GM12878 (cell line): ENCODE data around the gene DCLRE1B.
"Not testable (repeated sequence)": the region's sequence is repeated elsewhere in the genome, so short reads cannot be mapped to it uniquely, and the experiment has no call there.

Experiments
- ASH2L ChIP-seq: fragments of 300-600, 200-600 bp; sonication (generic); IDR thresholded peaks from 2 replicates; pipeline ENCODE4 v1.6.1; 2017; ENCODE audit warnings: low read depth, mild to moderate bottlenecking, borderline replicate concordance
- JUND ChIP-seq: IDR thresholded peaks from 2 replicates; pipeline ENCODE4 v1.6.1; 2012; ENCODE audit warnings: low read depth, mild to moderate bottlenecking, low read length, improper control_type of control experiment, moderate library complexity
- SP1 ChIP-seq: IDR thresholded peaks from one replicate; pipeline ENCODE4 v1.6.1; 2011; ENCODE audit warnings: low read depth, low read length
- TBL1XR1 ChIP-seq: IDR thresholded peaks from 2 replicates; pipeline ENCODE4 v1.6.1; 2012; ENCODE audit warnings: low read depth, low read length, improper control_type of control experiment
- YBX1 ChIP-seq: fragments of 450-650 bp; IDR thresholded peaks from 2 replicates; pipeline ENCODE4 v1.6.1; 2016; ENCODE audit warnings: antibody characterized with exemption
- TF ChIP-seq, protein P1 (sequence below): IDR thresholded peaks from 2 replicates; pipeline ENCODE4 v1.6.1; 2011; ENCODE audit warnings: low read depth, mild to moderate bottlenecking, low read length, moderate library complexity, borderline replicate concordance; ENCODE audit errors: extremely low read depth
- TF ChIP-seq, protein P2 (sequence below), 3 experiments: IDR thresholded peaks in 2 of 3; conservative IDR thresholded peaks in 1 of 3; 2 replicates each; pipeline ENCODE4 v1.5.1; 2011; ENCODE audit warnings: low read depth in 3 of 3, low read length in 3 of 3, mild to moderate bottlenecking in 3 of 3, control low read depth in 2 of 3, moderate library complexity in 2 of 3, inconsistent platforms in 1 of 3, mixed read lengths in 1 of 3; ENCODE audit not compliant: control insufficient read depth in 2 of 3, insufficient read depth in 1 of 3; ENCODE audit errors: extremely low read depth in 1 of 3
- TF ChIP-seq, protein P3 (sequence below): fragments of 450-650 bp; IDR thresholded peaks from 2 replicates; pipeline ENCODE4 v1.6.1; 2017; ENCODE audit warnings: mild to moderate bottlenecking
- TF ChIP-seq, protein P4 (sequence below): IDR thresholded peaks from 2 replicates; pipeline ENCODE4 v1.6.1; 2012; ENCODE audit warnings: low read length, inconsistent platforms

DNA sequence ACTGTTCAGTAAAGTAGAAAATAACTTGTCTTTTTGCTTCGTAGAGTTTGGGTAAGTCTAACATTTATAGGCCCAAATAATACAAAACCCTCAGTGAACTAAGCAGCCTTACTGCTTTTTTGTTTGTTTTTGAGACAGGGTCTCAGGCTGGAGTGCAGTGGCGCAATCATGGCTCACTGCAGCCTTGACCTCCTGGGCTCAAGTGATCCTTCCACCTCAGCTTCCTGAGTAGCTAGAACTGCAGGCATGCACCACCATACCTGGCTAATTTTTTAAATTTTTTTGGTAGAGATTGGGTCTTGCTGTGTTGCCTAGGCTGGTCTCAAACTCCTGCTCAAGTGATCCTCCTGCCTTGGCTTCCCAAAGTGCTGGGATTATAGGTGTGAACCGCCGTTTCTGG is 43.0 kb downstream of the DCLRE1B start:
- TF ChIP-seq, protein P1, sequence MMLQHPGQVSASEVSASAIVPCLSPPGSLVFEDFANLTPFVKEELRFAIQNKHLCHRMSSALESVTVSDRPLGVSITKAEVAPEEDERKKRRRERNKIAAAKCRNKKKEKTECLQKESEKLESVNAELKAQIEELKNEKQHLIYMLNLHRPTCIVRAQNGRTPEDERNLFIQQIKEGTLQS = not testable (repeated sequence)
- TF ChIP-seq, protein P2, sequence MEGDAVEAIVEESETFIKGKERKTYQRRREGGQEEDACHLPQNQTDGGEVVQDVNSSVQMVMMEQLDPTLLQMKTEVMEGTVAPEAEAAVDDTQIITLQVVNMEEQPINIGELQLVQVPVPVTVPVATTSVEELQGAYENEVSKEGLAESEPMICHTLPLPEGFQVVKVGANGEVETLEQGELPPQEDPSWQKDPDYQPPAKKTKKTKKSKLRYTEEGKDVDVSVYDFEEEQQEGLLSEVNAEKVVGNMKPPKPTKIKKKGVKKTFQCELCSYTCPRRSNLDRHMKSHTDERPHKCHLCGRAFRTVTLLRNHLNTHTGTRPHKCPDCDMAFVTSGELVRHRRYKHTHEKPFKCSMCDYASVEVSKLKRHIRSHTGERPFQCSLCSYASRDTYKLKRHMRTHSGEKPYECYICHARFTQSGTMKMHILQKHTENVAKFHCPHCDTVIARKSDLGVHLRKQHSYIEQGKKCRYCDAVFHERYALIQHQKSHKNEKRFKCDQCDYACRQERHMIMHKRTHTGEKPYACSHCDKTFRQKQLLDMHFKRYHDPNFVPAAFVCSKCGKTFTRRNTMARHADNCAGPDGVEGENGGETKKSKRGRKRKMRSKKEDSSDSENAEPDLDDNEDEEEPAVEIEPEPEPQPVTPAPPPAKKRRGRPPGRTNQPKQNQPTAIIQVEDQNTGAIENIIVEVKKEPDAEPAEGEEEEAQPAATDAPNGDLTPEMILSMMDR (IDR thresholded peaks at IDR 0.05 in 2 of 3, conservative IDR thresholded peaks at IDR 0.05 in 1 of 3; ENCODE audit: control insufficient read depth in 2 of 3, extremely low read depth in 1 of 3, insufficient read depth in 1 of 3, low read depth in 3 of 3, low read length in 3 of 3) = not testable (repeated sequence)
- not testable (repeated sequence) for TF ChIP-seq YBX1, ASH2L, TBL1XR1, SP1, JUND
- TF ChIP-seq, protein P3, sequence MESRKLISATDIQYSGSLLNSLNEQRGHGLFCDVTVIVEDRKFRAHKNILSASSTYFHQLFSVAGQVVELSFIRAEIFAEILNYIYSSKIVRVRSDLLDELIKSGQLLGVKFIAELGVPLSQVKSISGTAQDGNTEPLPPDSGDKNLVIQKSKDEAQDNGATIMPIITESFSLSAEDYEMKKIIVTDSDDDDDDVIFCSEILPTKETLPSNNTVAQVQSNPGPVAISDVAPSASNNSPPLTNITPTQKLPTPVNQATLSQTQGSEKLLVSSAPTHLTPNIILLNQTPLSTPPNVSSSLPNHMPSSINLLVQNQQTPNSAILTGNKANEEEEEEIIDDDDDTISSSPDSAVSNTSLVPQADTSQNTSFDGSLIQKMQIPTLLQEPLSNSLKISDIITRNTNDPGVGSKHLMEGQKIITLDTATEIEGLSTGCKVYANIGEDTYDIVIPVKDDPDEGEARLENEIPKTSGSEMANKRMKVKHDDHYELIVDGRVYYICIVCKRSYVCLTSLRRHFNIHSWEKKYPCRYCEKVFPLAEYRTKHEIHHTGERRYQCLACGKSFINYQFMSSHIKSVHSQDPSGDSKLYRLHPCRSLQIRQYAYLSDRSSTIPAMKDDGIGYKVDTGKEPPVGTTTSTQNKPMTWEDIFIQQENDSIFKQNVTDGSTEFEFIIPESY = not testable (repeated sequence)
- TF ChIP-seq, protein P4, sequence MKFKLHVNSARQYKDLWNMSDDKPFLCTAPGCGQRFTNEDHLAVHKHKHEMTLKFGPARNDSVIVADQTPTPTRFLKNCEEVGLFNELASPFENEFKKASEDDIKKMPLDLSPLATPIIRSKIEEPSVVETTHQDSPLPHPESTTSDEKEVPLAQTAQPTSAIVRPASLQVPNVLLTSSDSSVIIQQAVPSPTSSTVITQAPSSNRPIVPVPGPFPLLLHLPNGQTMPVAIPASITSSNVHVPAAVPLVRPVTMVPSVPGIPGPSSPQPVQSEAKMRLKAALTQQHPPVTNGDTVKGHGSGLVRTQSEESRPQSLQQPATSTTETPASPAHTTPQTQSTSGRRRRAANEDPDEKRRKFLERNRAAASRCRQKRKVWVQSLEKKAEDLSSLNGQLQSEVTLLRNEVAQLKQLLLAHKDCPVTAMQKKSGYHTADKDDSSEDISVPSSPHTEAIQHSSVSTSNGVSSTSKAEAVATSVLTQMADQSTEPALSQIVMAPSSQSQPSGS = not testable (repeated sequence)
